Prostate gland (tissue), 2 donors: ENCODE results near the gene E2F6. TPM values are rescaled to one million over a fixed set of nuclear protein-coding genes. Genes with fewer than 3 reads are reported as not detected.

Experiments
- DNase-seq: peaks from one replicate; pipeline ENCODE4 v3.0.0-alpha.2; 2019; ENCODE audit warnings: low spot score
- H3K27ac ChIP-seq, 2 donors: fragments of 200-600 bp; sonication (generic); 2 replicates each; pipeline ENCODE4 v1.5.1; 2017 to 2019
- H3K27me3 ChIP-seq: fragments of 200-600 bp; sonication (generic); replicated peaks from 2 replicates; pipeline ENCODE4 v1.5.1; 2019; ENCODE audit not compliant: insufficient read depth
- H3K36me3 ChIP-seq, 2 donors: fragments of 200-600 bp; sonication (generic); 1 replicate in 1 of 2; 2 replicates in 1 of 2; pipeline versions ENCODE4 v1.5.1 to v1.8.1; 2017 to 2019
- H3K4me1 ChIP-seq: fragments of 200-600 bp; sonication (generic); replicated peaks from 2 replicates; pipeline ENCODE4 v1.5.1; 2019
- H3K4me3 ChIP-seq, 2 donors: fragments of 200-600 bp; sonication (generic); 2 replicates each; pipeline ENCODE4 v1.5.1; 2017 to 2019
- H3K9me3 ChIP-seq: fragments of 200-600 bp; sonication (generic); 2 replicates; pipeline ENCODE4 v1.5.1; 2017
- POLR2A ChIP-seq: fragments of 450-650 bp; IDR thresholded peaks from one replicate; pipeline ENCODE4 v1.6.1; 2016; ENCODE audit warnings: antibody characterized with exemption, mild to moderate bottlenecking
- POLR2AphosphoS5 ChIP-seq: sonication (generic); formaldehyde crosslinking; IDR thresholded peaks from one replicate; pipeline ENCODE4 v1.6.1; 2017; ENCODE audit warnings: antibody characterized with exemption
- WGBS: methylation state at CpG from one replicate; pipeline ENCODE4 v1.1.5; 2018; 5-methylcytosine and 5-hydroxymethylcytosine counted together
- intact Hi-C: fragments of 100-400 bp; cut with DNase I; formaldehyde crosslinking; loops from one replicate; pipeline ENCODE4 v1.14.2; 2022
- total RNA-seq, 2 donors: library from RNA; depleted of rRNA; stranded (reverse); fragments of >200 nt; gene quantifications; one replicate each; pipeline ENCODE4 v1.1.0, GENCODE V29; 2016
- TF ChIP-seq, protein P1 (sequence below), 4 experiments: fragments of 200-600 bp in 2 of 4; fragments of 450-650 bp in 2 of 4; sonication (generic) in 2 of 4; IDR thresholded peaks; 1 replicate in 3 of 4; 2 replicates in 1 of 4; pipeline ENCODE4 v1.5.1; 2016 to 2019; ENCODE audit warnings: antibody characterized with exemption in 4 of 4, mild to moderate bottlenecking in 2 of 4, moderate library complexity in 2 of 4

E2F6 gene
- total RNA-seq, 2 donors from 2014 or later, result 14.2 to 25.2 TPM

DNA sequence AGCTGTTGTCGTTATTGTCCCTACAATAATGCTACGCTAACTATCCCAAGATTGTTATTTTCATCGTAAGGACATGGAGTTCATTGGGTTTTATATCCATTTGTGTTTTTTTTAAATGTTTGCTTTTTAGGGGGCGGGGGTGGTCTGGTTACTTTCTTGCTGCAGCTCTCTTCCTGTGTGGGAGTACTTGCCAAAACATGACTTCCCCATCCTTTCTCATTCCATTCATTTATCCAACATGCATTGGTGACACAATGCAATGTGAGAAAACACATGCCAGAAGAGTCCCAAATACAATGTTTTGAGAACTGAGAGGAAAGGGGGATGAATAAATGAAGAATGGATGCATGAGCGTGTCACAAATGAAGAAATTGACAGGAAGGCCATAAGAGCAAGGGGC lies 55.9 kb downstream of the E2F6 start:
- no peaks in the 10 kb centered on the region for H3K27me3 ChIP-seq
- DNase-seq, result no peak
- intact Hi-C loops, result loop anchor here (2.0 to 5.0 kb wide), 3 partner anchors 175 to 278 kb away; partner anchors contain the start of gene SLC66A3
- WGBS, result 61% methylated on average over 5 of the region's 5 CpGs
- no peaks in the 10 kb centered on the region for H3K9me3 ChIP-seq
- no peaks in the 10 kb centered on the region for H3K36me3 ChIP-seq
- H3K4me3 ChIP-seq, result no peak overlapping the region
- H3K4me1 ChIP-seq, result no peaks in the 10 kb centered on the region
- no peak overlapping the region for H3K27ac ChIP-seq
- TF ChIP-seq, protein P1, sequence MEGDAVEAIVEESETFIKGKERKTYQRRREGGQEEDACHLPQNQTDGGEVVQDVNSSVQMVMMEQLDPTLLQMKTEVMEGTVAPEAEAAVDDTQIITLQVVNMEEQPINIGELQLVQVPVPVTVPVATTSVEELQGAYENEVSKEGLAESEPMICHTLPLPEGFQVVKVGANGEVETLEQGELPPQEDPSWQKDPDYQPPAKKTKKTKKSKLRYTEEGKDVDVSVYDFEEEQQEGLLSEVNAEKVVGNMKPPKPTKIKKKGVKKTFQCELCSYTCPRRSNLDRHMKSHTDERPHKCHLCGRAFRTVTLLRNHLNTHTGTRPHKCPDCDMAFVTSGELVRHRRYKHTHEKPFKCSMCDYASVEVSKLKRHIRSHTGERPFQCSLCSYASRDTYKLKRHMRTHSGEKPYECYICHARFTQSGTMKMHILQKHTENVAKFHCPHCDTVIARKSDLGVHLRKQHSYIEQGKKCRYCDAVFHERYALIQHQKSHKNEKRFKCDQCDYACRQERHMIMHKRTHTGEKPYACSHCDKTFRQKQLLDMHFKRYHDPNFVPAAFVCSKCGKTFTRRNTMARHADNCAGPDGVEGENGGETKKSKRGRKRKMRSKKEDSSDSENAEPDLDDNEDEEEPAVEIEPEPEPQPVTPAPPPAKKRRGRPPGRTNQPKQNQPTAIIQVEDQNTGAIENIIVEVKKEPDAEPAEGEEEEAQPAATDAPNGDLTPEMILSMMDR (IDR thresholded peaks at IDR 0.05), result no peak
- TF ChIP-seq POLR2A (no peak), POLR2AphosphoS5 (no peak)

DNA sequence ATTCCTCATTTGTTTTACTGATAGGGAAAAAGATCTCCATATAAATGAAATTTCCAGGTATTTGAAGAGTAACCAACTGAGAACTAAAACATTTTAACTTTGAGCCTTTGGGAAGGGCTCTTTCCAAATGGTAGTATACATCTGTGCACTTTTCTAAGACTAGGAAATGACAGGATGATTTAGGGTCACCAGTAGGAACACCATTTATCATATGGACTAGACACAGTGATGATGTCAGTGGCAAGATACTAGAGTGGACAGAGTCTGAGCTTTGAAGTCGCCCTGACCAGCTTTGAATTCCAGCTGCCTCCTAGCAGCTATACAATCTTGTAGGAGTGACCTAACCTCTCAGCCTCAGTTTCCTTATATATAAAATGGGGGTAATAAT lies 56.4 kb downstream of the E2F6 start:
- H3K27me3 ChIP-seq, result no peaks in the 10 kb centered on the region
- DNase-seq, result no peak
- TF ChIP-seq, protein P1 (IDR thresholded peaks at IDR 0.05), result no peak
- TF ChIP-seq POLR2A (no peak), POLR2AphosphoS5 (no peak)
- H3K4me1 ChIP-seq, result no peaks in the 10 kb centered on the region
- intact Hi-C loops, result no loop called here
- H3K27ac ChIP-seq, result no peak overlapping the region
- no peaks in the 10 kb centered on the region for H3K9me3 ChIP-seq
- H3K36me3 ChIP-seq, result no peaks in the 10 kb centered on the region
- 86% methylated on average over 1 of the region's 1 CpG for WGBS
- no peak overlapping the region for H3K4me3 ChIP-seq

DNA sequence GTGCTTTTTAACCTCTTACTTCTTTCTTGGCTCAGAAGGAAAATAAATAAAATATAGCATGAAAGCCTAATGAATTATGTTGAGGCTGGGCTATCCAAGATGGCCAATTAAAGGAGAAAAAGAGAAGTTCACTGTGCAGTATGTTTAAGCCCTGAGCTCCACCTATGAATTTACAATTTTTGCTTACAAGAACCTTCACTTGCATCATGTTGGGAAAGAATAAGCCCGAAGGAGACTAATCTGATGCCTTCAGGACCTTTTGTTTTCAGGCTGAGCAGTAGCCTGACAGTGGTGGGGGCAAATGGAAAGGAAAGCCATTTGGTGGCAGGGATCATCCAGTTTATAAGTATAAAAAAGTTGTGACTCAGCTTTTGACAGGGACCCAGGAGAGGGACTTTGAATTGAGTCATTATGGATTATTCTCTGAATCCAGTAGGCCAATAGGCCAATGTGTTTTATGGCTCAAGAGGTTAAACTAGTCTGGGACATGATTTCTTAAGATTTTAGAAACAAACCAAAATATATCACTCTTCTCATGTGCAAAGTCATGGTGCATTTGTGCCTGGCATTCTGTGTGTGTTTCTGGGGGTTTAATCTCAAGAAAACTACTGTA lies 56.9 kb downstream of the E2F6 start:
- DNase-seq, result no peak
- H3K36me3 ChIP-seq, result no peaks in the 10 kb centered on the region
- H3K4me1 ChIP-seq, result no peaks in the 10 kb centered on the region
- H3K4me3 ChIP-seq, result no peak overlapping the region
- H3K27me3 ChIP-seq, result no peaks in the 10 kb centered on the region
- H3K9me3 ChIP-seq, result no peaks in the 10 kb centered on the region
- TF ChIP-seq POLR2AphosphoS5 (no peak), POLR2A (no peak)
- TF ChIP-seq, protein P1 (IDR thresholded peaks at IDR 0.05), result no peak
- H3K27ac ChIP-seq, result no peak overlapping the region
- WGBS, result 88% methylated on average over 1 of the region's 1 CpG
- intact Hi-C loops, result no loop called here

DNA sequence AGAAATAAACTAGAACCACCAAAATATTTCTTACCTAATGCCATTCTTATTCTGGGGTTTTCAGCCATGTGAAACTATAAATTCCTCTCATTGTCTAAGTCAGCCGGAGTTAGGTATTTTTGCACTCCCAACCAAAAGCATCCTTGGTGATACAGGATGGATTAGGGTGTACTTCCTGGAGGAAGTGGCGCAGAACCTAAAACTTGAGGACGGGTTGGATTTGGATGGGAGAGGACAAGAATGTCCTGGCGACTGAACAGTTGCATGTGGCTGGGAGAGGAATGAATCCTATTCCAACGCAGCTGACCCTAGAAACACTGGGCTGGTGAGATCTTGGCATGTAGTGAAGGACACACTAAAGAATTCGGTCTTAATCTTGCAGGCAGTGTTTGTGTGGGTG lies 58.5 kb downstream of the E2F6 start:
- intact Hi-C loops, result loop anchor here (2.0 kb wide), 1 partner anchor 63 kb away; the partner anchor contains the start of gene ROCK2
- Histone ChIP-seq H3K4me1 (no peaks in the 10 kb centered on the region), H3K27ac (peak overlapping the region in 1 of 2 donors; percentile 22), H3K9me3 (no peaks in the 10 kb centered on the region), H3K4me3 (no peak overlapping the region), H3K27me3 (no peaks in the 10 kb centered on the region), H3K36me3 (no peaks in the 10 kb centered on the region)
- DNase-seq, result no peak
- 72% methylated on average over 6 of the region's 6 CpGs for WGBS
- no peak for TF ChIP-seq POLR2AphosphoS5
- TF ChIP-seq, protein P1 (IDR thresholded peaks at IDR 0.05), result no peak

DNA sequence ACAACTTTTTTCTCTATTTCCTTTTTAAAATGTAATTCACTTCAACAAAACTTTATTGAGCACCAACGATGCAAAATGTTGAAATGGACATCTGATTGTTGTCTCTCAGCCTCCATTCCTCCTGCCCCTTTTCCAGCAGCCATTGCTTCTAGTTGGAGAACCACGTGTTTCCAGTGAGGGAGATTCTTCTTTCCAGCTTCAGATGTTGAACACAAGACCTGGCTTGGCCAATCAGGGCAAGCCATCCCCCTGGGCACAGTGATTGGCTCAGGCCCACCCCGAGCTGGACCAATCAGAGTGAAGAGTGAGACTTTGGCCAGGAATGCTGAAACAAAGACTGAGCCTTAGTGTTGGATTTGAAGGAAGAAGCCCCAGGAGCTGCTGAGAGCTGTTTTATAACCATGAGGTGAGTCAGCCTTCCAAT lies 59.0 kb downstream of the E2F6 start:
- intact Hi-C loops, result loop anchor here (2.0 kb wide), 1 partner anchor 62 kb away; the partner anchor contains the start of gene ROCK2
- Histone ChIP-seq H3K4me1 (no peaks in the 10 kb centered on the region), H3K4me3 (no peak overlapping the region), H3K9me3 (no peaks in the 10 kb centered on the region), H3K36me3 (no peaks in the 10 kb centered on the region), H3K27ac (peak overlapping the region in 1 of 2 donors; percentile 22), H3K27me3 (no peaks in the 10 kb centered on the region)
- DNase-seq, result no peak
- 67% methylated on average over 3 of the region's 3 CpGs for WGBS
- no peak for TF ChIP-seq POLR2AphosphoS5
- no peak for TF ChIP-seq POLR2A
- TF ChIP-seq, protein P1 (IDR thresholded peaks at IDR 0.05), result no peak
